Stimulated activated CD4-positive, alpha-beta T cell treated with anti-CD3 and anti-CD28 coated beads, Interleukin-2, amount 100 ng/mL, for 48 hours (primary cell): ENCODE results near the gene SEMA4D.

Experiments used
- DNase-seq, 2 donors: peaks; one replicate each; pipeline ENCODE4 v3.0.0-alpha.2; 2020

The SEMA4D gene

GRCh38 chr9:89364666-89365531 is 133.0 kb downstream of the SEMA4D start:
- DNase-seq = no peak

DNA sequence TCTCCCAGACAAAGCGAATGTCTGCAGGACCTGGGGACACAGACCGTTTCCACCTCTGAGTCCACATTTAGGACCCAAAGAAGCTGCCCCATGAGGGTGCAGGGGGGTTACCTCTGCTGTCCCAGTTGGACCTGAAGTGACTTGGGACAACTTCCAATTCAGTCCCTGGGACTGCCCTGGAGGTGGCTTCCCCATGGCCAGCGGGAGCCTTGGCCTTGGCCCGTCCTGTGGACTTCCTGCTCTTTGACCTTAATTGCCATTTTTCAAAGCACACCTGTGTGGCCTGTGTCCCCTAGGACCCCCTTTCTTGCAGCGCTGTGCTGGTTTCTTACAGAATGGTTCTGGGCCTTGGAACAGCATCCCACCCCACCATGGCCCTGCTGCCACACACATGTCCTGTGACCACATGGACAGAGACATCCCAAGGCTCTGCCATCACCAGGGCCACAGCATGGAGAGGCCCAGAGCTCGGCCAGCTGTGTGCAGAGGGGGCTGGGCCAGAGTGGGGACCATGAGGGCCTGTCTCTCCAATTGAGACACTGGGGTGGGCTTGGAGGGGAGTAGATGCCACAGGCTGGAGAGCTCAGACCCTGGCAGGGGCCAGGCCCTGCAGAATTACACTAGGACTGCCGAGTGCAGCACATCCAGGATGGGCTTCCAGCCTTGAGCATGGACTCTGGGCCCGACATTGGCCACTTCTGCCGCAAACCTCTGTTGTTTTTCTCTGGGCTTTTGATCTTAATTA is 133.8 kb downstream of the SEMA4D start:
- no peak for DNase-seq

DNA sequence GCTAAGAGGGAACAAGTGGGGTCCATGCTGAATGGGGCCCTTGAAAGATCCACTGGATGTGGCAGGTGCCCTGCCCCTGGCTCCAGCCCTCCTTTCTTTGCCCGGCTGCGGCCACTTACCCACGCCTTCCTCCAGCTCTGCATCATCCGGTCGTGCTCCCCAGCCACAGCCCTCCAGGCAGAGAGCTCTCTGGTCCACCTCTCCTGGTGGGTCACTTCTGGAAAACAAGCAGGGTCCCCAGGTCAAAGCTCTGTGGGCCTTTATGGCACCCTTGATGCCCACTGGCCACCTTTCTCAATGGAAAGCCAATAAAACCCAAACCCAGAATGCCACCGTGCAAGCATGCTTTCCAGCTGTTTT is 134.6 kb downstream of the SEMA4D start:
- DNase-seq = no peak

DNA sequence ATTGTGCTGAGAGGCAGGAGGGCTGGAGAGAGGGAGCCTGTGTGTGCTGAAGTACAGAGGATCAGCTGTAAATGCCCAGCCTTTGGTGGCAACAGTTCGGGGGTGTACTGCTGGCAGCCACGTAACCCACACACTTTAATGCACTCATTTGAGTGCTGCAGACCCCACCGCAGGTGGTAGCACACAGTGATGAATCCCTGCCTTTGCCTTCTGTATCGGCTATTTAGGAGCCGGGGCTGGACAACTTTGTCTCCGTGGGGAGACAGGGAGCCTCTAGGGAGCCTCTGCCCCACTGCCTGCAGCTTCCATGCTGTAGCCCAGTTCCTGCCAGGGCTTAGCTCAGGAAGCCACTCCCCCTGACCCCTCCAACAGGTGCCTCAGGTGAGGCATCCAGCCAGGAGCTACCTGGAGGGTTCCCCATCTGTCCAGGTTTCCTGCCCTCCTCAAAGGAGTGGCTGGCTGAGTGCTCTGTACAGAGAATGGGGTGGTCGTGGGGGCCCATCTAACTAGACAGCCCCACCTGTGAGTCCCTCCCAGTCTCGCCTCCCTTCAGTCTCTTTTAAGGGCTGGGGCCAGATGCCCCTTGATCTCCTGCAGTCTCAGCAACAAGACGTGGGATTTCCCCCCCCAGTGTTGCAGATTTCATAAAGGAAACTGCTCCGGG is 135.1 kb downstream of the SEMA4D start:
- DNase-seq = no peak

DNA sequence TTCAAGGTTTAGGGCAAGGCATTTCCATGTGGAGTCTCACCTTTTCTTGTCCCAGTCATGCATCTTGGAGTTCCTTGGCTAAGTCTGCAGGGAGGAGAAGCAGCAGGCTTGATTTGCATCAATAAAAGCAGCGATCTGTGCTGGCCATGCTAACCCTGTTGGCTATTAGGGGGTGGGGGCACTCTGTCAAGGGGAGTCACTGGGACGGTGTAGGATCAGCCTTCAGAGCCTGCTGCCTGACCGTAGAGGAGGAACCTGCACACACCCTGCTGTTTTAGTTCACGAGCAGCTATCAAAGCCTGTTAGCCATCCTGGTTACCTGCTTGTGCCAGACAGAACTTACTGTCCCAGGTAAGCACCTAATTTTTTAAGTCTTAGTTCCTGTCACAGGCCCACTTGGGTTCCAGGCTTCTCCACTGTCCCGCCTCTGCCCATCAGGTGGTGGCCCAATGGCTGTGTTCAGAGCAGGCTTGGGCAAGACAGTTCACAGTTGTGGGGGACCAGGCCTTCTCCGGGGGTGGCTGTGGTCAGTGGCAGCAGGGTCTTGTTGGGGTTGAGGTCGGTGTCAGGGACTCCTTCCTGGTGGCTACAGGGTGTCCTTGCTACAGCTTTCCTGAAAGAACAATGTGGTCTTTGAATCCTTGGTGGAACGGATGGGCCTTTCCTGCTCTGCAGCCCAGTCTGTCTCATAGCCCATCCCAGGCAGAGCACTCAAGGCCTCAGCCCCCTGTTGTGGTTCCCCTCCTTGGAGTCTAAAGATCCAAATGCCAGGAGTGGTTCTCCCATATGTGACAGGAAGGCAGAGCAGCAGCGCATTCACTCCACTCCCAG is 135.9 kb downstream of the SEMA4D start:
- no peak for DNase-seq

DNA sequence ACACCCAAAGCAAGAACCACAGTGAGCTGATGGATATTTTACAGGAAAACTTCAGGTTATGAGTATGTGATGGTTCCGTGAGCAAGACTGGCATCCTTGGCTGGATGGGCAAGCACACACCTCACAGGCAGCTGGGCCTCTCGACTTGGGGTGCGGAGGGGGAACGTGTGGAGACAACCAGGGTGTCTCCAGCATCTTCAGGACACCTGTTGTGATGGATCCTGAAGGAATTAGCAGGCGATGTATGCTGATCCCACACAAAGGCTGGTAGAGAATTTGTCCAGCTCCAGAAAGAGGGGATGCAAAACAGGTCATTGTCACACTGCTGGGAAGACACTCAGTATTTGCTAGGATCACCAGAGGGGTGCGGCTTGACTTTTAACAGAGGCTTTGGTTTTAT is 136.9 kb downstream of the SEMA4D start:
- DNase-seq = no peak

GRCh38 chr9:89360465-89360864 is 137.4 kb downstream of the SEMA4D start:
- no peak for DNase-seq

DNA sequence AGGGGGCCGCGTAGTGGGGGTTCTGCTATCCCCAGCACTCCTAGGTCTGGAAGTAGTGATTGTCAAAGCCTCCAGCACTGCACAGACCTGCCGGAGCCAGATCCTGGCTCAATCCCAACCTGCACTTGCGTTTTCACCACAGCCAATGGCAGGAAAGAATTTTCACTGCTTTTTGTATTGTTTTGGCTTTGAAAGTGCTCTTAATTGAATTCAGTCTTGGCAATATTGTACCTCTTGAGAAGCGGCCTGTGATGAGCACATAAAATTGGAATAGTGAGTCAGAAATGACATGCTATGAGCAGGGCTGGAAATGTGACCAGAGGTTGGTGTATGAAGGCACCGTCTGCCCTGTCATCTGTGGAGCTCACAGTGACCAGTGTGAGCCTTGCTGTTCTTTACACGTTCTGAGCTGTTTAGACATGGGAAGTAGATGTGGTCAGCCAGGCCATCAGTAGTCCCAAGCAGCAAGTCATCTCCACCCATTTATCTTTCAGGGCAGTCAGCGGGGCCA is 138.1 kb downstream of the SEMA4D start:
- no peak for DNase-seq

GRCh38 chr9:89358985-89359384 is 138.9 kb downstream of the SEMA4D start:
- no peak for DNase-seq

GRCh38 chr9:89358376-89358916 is 139.5 kb downstream of the SEMA4D start:
- no peak for DNase-seq

DNA sequence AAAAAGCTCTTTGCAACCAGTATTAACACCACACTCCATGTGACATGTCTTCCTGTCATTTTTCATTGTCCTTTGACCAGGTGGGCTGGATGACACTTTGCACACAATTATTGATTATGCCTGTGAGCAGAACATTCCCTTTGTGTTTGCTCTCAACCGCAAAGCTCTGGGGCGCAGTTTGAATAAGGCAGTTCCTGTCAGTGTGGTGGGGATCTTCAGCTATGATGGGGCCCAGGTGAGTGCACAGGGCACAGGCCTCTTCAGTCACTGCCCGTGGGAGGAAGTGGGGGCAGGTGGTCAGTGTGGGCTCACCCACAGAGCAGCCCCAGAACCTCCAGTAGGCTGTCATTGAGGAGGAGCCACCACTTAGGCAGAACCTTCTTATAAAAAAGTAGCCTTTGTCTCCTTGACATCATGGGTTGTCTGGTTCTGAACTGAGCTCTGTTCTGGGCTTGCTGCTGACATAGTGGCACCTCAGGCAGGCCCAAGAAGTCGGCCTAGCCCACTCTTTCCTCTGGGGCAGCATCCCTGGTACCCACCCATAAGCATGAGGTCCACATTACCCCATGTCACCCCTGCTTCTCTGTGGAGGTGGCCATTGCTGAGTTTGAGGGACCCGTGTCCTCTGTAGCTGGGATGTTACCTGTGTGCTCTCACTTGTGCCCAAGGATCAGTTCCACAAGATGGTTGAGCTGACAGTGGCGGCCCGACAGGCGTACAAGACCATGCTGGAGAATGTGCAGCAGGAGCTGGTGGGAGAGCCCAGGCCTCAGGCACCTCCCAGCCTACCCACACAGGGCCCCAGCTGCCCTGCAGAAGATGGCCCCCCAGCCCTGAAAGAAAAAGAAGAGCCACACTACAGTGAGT is 140.3 kb downstream of the SEMA4D start:
- no peak for DNase-seq

GRCh38 chr9:89356782-89357181 is 141.1 kb downstream of the SEMA4D start:
- no peak for DNase-seq

- no peak for DNase-seq
These were observed 143.4 kb downstream of the SEMA4D start for GRCh38 chr9:89354471-89354870.

- no peak for DNase-seq
These were observed 143.9 kb downstream of the SEMA4D start for GRCh38 chr9:89353989-89354388.

- no peak for DNase-seq
These were observed 144.9 kb downstream of the SEMA4D start for GRCh38 chr9:89352874-89353649.

DNA sequence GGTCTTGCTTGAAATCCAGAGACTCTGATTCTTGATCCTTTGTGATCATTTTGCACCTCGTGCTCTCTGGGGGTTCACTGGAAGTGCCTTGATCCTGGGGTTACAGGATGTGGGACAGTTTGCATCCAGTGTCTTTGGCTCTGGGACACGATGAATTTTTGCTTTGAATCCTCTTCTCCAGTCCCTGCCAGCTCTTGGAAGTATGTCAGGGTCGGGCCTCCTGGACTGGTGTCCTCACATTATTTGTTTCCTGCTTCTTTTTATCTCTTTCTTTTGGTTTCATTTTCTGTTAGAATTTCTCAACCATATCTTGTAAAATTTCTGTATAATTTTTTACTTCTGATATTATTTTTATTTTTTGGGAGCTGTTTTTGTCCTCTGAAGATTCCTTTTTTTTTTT is 145.5 kb downstream of the SEMA4D start:
- DNase-seq = no peak

- no peak for DNase-seq
These were observed 146.2 kb downstream of the SEMA4D start for GRCh38 chr9:89351584-89352300.

DNA sequence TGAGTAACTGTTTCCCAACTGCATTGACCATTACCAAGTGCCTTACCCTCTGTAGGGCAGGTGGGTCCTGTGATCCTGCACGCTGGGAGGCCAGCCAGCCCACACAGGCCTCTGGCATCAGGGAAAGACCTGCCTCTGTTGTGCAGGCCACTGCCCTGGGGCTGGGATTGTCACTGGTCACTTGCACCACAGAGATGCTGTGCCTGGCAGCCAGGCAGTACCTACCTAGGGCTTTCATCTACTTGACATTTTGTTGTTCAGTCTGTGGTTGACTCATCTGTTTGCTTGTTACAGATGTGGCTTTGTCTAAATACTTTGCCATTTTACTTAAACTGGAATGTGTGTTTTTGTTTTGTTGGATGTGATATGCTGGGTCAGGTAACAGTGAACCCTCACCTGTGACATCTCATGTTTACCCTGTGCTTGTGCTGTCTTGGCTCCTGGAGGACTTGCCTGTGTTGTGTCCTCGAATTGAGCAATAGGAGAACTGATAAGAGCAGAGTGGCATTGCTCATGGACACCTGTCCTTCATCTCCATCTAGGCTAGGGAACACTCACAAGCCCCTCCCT is 146.8 kb downstream of the SEMA4D start:
- no peak for DNase-seq

DNA sequence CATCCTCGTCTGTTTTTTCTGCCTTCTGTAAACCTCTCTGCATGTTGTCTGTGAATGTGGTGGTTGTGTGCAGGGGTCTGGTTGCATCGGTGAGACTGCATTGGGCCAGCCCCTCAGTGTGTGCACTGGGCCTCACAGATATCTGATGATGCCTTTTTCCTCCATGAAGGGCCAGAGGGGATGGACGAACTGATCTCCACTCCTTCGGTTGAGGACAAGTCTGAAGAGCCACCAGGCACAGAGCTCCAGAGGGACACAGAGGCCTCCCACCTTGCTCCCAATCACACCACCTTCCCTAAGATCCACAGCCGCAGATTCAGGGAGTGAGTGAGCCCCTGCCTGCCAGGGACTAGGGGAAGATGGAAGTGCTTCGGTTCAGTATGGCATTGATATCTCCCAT is 148.3 kb downstream of the SEMA4D start:
- DNase-seq = no peak
